HEK293 (cell line): ENCODE results near the gene GTPBP3.

ENCODE experiments used
- REST ChIP-seq: fragments of 450-650 bp; formaldehyde crosslinking; IDR thresholded peaks from 2 replicates; pipeline ENCODE4 v1.5.1; 2016; ENCODE audit warnings: missing biosample characterization, missing genetic modification characterization
- ZBTB26 ChIP-seq: fragments of 450-650 bp; formaldehyde crosslinking; optimal IDR thresholded peaks from 2 replicates; pipeline ENCODE3; 2016; ENCODE audit warnings: missing biosample characterization, mild to moderate bottlenecking, missing genetic modification characterization
- ZNF311 ChIP-seq: fragments of 450-650 bp; formaldehyde crosslinking; IDR thresholded peaks from 2 replicates; pipeline ENCODE4 v1.5.1; 2017; ENCODE audit warnings: missing biosample characterization, missing genetic modification characterization, borderline replicate concordance
- ZNF677 ChIP-seq: fragments of 450-650 bp; IDR thresholded peaks from 2 replicates; pipeline ENCODE4 v1.5.0; 2018; ENCODE audit warnings: missing biosample characterization, mild to moderate bottlenecking, missing genetic modification characterization, moderate library complexity
- ZNF707 ChIP-seq: fragments of 450-650 bp; formaldehyde crosslinking; IDR thresholded peaks from 2 replicates; pipeline ENCODE4 v1.5.1; 2016; ENCODE audit warnings: missing biosample characterization, missing genetic modification characterization

- TF ChIP-seq ZNF677 (no peak), REST (tag by site-specific recombination) (no peak), ZBTB26 (tag by site-specific recombination) (no peak), ZNF707 (no peak), ZNF311 (no peak)
Observed at GRCh38 chr19:17389288-17389687, 51.9 kb downstream of the GTPBP3 start.
